Dermis blood vessel endothelial cell (primary cell): ENCODE data around the gene UHMK1. TPM values are rescaled to one million over a fixed set of nuclear protein-coding genes. Genes with fewer than 3 reads are reported as not detected.
"Not testable (repeated sequence)": the region's sequence is repeated elsewhere in the genome, so short reads cannot be mapped to it uniquely, and the experiment has no call there.

Source experiments
- DNase-seq: peaks from one replicate; pipeline ENCODE4 v3.0.0; 2010
- total RNA-seq: library from RNA; depleted of rRNA; stranded (reverse); fragments of >200 nt; gene quantifications from 2 replicates; pipeline ENCODE4 v1.2.3, GENCODE V29; 2014

The UHMK1 gene
- total RNA-seq, 1 donor from 2014 or later: 68.8 TPM

DNA sequence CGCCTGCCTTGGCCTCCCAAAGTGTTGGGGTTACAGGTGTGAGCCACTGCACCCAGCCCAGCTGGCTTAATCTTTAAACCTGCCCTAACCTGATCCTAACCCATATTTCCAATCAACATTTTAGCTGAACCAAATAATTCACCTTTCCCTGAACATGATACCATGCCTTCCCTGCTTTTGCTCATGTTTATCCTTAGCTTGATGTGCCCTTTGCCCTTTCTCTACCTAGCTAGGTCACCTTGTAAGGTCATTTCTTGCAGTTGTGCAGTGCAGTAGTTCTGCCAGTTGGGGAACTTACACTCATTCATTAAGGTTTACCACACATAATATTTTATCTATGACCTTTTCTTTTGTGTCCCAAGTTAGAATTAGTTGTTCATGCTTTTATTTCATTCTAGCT, 69.3 kb downstream of the UHMK1 start:
- no peak for DNase-seq

DNA sequence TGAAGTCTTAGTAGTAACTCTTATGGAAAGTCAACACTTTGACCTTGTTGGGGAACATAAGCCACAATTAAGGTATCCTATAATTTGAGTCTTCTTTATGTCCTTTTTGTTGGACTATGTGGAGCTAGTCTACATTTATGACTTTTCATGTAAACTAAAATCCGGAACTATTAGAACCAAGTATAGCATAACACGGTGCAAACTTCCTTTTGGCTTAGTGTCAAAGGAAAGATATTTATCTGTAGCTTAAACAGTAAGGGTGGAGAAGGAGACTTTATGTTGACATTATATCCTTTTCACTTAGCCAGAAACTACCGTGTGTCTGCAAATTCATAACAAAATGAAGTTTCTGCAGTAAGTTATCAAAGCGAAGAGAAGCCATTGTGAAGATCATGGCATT, 71.2 kb downstream of the UHMK1 start:
- peak; percentile 21 for DNase-seq

DNA sequence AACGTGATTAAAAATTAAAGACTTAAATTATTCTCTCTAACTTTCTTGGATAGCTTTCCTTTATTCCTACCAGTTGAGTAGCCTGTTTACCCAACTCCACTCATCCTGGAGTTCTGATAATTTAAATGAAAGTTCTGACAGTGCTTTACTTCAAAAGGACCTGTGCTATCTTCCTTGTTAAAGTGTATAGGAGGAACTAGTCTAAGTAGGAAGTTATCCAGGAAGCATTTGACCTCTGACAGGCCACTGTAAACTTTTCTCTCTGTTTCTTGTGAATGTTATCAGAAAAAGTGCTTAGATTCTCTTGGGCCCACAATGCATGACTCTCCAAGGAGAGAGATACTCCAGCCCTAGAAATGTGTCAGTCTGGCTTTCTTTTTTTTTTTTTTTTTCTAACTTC, 73.1 kb downstream of the UHMK1 start:
- DNase-seq: no peak

DNA sequence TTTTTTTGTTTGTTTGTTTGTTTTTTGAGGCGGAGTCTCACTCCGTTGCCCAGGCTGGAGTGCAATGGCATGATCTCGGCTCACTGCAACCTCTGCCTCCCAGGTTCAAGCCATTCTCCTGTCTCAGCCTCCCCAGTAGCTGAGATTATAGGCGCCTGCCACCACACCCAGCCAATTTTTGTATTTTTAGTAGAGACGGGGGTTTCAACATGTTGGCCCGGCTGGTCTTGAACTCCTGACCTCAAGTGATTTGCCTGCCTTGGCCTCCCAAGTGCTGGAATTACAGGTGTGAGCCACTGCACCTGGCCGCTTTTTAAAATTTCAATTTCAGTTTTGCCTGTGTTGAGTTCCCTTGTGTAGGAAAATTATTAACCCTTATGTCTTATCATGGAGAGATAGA, 73.5 kb downstream of the UHMK1 start:
- not testable (repeated sequence) for DNase-seq

DNA sequence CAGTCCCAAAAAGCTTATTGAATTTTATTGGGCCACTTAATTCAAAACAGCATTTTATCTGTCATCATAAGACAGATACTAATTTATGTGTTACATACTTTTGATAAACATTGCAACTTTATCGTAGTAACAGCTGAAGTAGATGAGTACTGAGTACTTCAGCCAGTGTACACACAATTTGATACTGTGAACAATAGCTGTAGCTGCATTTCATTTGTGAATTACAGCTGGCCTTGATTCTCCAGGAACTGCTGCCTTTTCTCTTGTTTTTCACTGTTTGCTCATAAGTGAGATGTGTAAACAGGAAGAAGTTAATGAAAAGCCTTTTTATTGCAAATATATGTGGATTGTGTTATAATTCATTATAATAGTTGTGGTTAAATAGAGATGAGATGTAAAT, 74.1 kb downstream of the UHMK1 start:
- no peak for DNase-seq

DNA sequence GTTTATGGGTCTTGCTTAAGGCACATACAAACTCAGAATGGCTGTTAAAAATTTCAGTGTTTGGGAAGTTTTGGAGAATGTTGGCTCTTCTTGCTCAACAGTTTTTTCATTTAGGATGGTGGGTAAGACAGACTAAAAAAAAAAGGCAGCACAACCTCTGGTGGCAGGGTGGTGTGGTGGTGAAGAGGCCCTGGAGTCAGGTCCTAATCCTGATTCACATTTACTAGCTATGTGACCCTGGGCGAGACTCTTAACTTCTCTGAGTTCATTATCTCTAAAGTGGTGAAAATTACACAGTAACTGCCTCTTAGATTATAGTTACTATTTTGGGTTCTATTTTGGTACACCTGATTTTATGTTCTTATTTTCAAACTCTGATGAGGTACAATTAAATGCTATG, 75.5 kb downstream of the UHMK1 start:
- no peak for DNase-seq

DNA sequence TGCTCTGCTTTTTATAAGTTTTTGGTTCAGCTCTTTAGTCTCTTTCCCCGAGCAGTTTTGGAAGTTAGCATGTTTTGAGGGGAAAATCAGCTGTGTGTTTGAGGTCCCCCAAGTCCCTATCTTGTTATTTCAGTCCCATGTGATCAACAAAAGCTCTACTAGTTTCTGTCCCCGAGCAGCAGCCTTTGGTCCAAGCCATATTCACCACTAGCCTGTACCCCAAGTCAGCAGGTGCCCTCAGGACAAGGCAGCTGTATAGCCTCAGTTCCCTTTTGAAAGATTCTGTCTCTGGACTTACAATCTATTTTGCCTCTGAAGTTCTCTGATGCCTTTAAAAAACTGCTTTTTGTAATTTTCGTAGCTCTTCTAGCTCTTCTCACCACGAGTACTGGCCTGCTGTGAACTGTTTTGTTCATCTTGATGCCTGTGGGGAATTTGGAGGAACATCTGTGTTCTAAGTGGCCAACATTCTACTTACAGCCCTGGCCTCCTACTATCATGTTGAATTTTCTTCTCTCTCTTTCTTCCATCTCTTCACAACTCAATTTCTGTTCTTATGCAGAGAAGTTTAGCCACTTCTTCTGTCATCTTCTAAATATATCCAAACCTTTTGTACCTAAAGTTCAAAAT, 80.6 kb downstream of the UHMK1 start:
- DNase-seq: no peak

DNA sequence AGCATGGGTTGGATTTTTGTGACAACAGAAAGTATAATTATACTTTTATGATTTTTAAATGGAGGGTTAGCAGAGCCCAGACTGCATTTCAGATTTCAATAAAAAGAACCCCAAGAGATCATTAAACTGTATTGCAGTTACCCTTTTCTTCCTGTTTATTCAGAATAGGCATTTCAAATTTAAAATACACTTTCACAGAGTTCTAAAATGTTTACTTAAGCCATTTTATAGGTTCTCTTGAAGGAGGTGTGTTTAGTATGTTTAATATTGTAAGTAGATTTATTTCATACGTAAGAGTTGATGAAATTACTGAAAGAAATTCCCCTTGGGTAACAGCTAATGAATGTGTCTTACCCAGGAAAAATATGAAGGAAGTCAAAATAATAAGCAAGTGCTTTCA, 81.3 kb downstream of the UHMK1 start:
- DNase-seq: no peak

Other genes starting within 250 kb of the UHMK1 start
- not detected in 2 replicates for gene SPATA46, start 121.0 kb upstream of the UHMK1 start, total RNA-seq
- gene C1orf226, start 116.1 kb upstream of the UHMK1 start, total RNA-seq: 0.34 and 1.1 TPM in 2 replicates
- gene SH2D1B, start 85.7 kb upstream of the UHMK1 start, total RNA-seq: 0.05 TPM in 1 of 2 replicates, not detected in the other
- 66.2 and 72.1 TPM in 2 replicates for gene UAP1, start 63.9 kb downstream of the UHMK1 start, total RNA-seq
- 6.5 and 11.1 TPM in 2 replicates for gene DDR2, start 134.6 kb downstream of the UHMK1 start, total RNA-seq